GDM1 (cell line): ENCODE results near the gene KIAA1549.

Source experiments
- DNase-seq: peaks from one replicate; lab custom pipeline; 2025; lab: John Stamatoyannopoulos, UW

Gene KIAA1549

GRCh38 chr7:138974675-138975292, 6.4 kb downstream of the KIAA1549 start:
- no peak for DNase-seq

GRCh38 chr7:138974103-138974502, 7.1 kb downstream of the KIAA1549 start:
- DNase-seq: no peak

GRCh38 chr7:138970952-138971351, 10.2 kb downstream of the KIAA1549 start:
- no peak for DNase-seq

GRCh38 chr7:138970446-138970845, 10.7 kb downstream of the KIAA1549 start:
- DNase-seq: no peak

- no peak for DNase-seq
Observed at GRCh38 chr7:138967159-138967558, 14.0 kb downstream of the KIAA1549 start.

- no peak for DNase-seq
Observed at GRCh38 chr7:138964624-138965436, 16.4 kb downstream of the KIAA1549 start.

GRCh38 chr7:138963675-138964074, 17.5 kb downstream of the KIAA1549 start:
- no peak for DNase-seq

- DNase-seq: peak; percentile 15
Observed at GRCh38 chr7:138962561-138963270, 18.5 kb downstream of the KIAA1549 start.

- DNase-seq: no peak
Observed at GRCh38 chr7:138961159-138961558, 20.0 kb downstream of the KIAA1549 start.

- DNase-seq: no peak
Observed at GRCh38 chr7:138958391-138958956, 22.7 kb downstream of the KIAA1549 start.

GRCh38 chr7:138957753-138958390, 23.3 kb downstream of the KIAA1549 start:
- no peak for DNase-seq

GRCh38 chr7:138957217-138957616, 24.0 kb downstream of the KIAA1549 start:
- DNase-seq: no peak

- no peak for DNase-seq
Observed at GRCh38 chr7:138954545-138955475, 26.4 kb downstream of the KIAA1549 start.

GRCh38 chr7:138952791-138953190, 28.4 kb downstream of the KIAA1549 start:
- no peak for DNase-seq

- DNase-seq: no peak
Observed at GRCh38 chr7:138951953-138952352, 29.2 kb downstream of the KIAA1549 start.

GRCh38 chr7:138949421-138950088, 31.6 kb downstream of the KIAA1549 start:
- DNase-seq: no peak

- no peak for DNase-seq
Observed at GRCh38 chr7:138948403-138948802, 32.8 kb downstream of the KIAA1549 start.

GRCh38 chr7:138945821-138946220, 35.4 kb downstream of the KIAA1549 start:
- no peak for DNase-seq

GRCh38 chr7:138945154-138945553, 36.0 kb downstream of the KIAA1549 start:
- DNase-seq: no peak

- DNase-seq: no peak
Observed at GRCh38 chr7:138944592-138944991, 36.6 kb downstream of the KIAA1549 start.
